AG09309 (cell line): ENCODE measurements around the gene WASHC3.

Experiments
- DNase-seq: peaks from one replicate; pipeline ENCODE4 v3.0.0-alpha.2; 2010; ENCODE audit warnings: low read depth
- H3K4me3 ChIP-seq: 2 replicates; pipeline ENCODE4 v1.5.1; 2011; ENCODE audit warnings: mild to moderate bottlenecking, low read depth, low read length, moderate library complexity; ENCODE audit not compliant: control insufficient read depth
- CTCF ChIP-seq: IDR thresholded peaks from 2 replicates; pipeline ENCODE4 v1.5.1; 2011; ENCODE audit warnings: mild to moderate bottlenecking, low read depth, low read length, inconsistent platforms; ENCODE audit not compliant: insufficient read depth, control insufficient read depth; ENCODE audit errors: missing control alignments

Gene WASHC3

GRCh38 chr12:102050660-102051430, 10.9 kb downstream of the WASHC3 start:
- no peak for DNase-seq

GRCh38 chr12:102043928-102044327, 17.9 kb downstream of the WASHC3 start:
- DNase-seq: no peak
- TF ChIP-seq CTCF: no peak
- H3K4me3 ChIP-seq: no peak overlapping the region

More at GRCh38 chr12:102050660-102051430, 10.9 kb downstream of the WASHC3 start:
- no peak for TF ChIP-seq CTCF
- no peak overlapping the region for H3K4me3 ChIP-seq

- DNase-seq: peak; percentile 7
- no peak for TF ChIP-seq CTCF
- H3K4me3 ChIP-seq: no peak overlapping the region
Measured at GRCh38 chr12:102033991-102034745, 27.6 kb downstream of the WASHC3 start.

- no peak overlapping the region for H3K4me3 ChIP-seq
- no peak for DNase-seq
- no peak for TF ChIP-seq CTCF
Measured at GRCh38 chr12:102031852-102032251, 29.9 kb downstream of the WASHC3 start.

- DNase-seq: no peak
- no peak for TF ChIP-seq CTCF
- no peak overlapping the region for H3K4me3 ChIP-seq
Measured at GRCh38 chr12:102029141-102029540, 32.6 kb downstream of the WASHC3 start.

GRCh38 chr12:102026728-102027127, 35.1 kb downstream of the WASHC3 start:
- H3K4me3 ChIP-seq: no peak overlapping the region
- DNase-seq: no peak
- no peak for TF ChIP-seq CTCF
